ENCODE data around the gene TLE6. TPM values are rescaled to one million over a fixed set of nuclear protein-coding genes. Genes with fewer than 3 reads are reported as not detected.

The TLE6 gene
- total RNA-seq, 2 donors from 2014 or later, result 5.3 to 7.8 TPM

DNA sequence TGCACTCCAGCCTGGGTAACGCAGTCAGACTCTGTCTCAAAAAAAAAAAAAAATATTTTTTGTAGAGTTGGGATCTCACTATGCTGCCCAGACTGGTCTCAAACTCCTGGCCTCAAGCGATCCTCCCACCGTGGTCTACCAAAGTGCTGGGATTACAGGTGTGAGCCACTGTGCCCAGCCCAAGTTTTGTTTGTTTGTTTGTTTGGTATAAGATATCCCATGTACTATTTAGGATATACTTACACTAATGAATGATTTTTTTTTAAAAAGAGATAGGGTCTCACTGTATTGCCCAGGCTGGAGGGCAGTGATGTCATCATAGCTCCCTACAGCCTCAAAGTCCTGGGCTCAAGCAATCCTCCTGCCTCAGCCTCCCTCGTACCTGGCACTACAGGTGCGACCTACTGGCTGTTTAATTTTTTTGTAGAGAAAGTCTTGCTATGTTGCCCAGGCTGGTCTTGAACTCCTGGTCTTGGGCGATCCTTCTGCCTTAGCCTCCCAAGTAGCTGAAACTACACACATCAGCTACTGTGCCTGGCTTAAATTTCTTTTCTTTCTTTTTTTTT is 24.0 kb downstream of the TLE6 start:
- no peak overlapping the region for H3K27ac ChIP-seq
- no peak overlapping the region for H3K4me3 ChIP-seq
- no peaks in the 10 kb centered on the region for H3K27me3 ChIP-seq (replicated peaks; ENCODE audit: insufficient read depth)
- no peaks in the 10 kb centered on the region for H3K4me1 ChIP-seq (ENCODE audit: control insufficient read depth in 1 of 2, low read depth in 2 of 2)
- no peaks in the 10 kb centered on the region for H3K36me3 ChIP-seq
- TF ChIP-seq, protein P1, sequence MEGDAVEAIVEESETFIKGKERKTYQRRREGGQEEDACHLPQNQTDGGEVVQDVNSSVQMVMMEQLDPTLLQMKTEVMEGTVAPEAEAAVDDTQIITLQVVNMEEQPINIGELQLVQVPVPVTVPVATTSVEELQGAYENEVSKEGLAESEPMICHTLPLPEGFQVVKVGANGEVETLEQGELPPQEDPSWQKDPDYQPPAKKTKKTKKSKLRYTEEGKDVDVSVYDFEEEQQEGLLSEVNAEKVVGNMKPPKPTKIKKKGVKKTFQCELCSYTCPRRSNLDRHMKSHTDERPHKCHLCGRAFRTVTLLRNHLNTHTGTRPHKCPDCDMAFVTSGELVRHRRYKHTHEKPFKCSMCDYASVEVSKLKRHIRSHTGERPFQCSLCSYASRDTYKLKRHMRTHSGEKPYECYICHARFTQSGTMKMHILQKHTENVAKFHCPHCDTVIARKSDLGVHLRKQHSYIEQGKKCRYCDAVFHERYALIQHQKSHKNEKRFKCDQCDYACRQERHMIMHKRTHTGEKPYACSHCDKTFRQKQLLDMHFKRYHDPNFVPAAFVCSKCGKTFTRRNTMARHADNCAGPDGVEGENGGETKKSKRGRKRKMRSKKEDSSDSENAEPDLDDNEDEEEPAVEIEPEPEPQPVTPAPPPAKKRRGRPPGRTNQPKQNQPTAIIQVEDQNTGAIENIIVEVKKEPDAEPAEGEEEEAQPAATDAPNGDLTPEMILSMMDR (IDR thresholded peaks at IDR 0.05), result no peak
- ATAC-seq (ENCODE audit: insufficient number of reproducible peaks, low FRiP score, low read depth) (no peak), DNase-seq (ENCODE audit: low spot score) (no peak)
- H3K9me3 ChIP-seq, result no peaks in the 10 kb centered on the region

DNA sequence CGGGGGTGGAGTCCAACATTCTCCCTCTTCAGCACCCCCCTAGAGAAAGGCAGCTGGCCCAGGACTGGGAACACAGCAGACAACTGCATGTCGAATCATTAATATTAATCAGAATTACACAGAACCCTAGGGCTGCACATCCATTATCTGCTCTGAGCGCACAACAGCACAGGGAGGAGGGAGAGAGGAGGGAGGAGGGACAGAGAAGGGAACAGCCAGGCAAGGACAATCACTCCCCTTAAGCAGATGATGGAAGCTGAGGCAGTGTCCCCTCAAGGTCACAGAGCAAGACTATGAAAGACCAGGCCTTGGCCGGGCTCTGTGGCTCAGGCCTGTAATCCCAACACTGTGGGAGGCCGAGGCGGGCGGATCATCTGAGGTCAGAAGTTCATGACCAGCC is 25.7 kb downstream of the TLE6 start:
- H3K27ac ChIP-seq, result no peak overlapping the region
- no peaks in the 10 kb centered on the region for H3K36me3 ChIP-seq
- no peak for ATAC-seq (ENCODE audit: insufficient number of reproducible peaks, low FRiP score, low read depth)
- no peaks in the 10 kb centered on the region for H3K27me3 ChIP-seq (replicated peaks; ENCODE audit: insufficient read depth)
- no peaks in the 10 kb centered on the region for H3K9me3 ChIP-seq
- no peak overlapping the region for H3K4me3 ChIP-seq
- H3K4me1 ChIP-seq (ENCODE audit: control insufficient read depth in 1 of 2, low read depth in 2 of 2), result no peaks in the 10 kb centered on the region
- TF ChIP-seq, protein P1 (IDR thresholded peaks at IDR 0.05), result no peak
- DNase-seq (ENCODE audit: low spot score), result no peak

DNA sequence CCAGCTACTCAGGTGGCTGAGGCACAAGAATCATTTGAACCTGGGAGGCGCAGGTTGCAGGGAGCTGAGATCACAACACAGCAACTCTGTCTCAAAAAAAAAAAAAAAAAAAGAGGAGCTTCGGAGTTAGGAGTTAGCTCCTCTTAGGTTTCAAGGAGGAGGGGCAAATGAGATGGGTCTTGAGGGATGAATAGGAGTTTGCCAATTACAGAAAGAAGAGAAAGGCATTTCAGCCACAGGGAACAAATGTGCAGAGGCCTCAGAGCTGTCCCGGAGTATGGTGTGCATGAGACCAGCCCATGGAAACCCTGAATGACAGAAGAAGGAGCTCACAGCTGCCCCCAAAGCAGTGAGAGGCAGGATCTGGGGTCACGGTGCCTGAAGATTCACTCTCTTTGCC is 27.2 kb downstream of the TLE6 start:
- no peaks in the 10 kb centered on the region for H3K36me3 ChIP-seq
- no peak for ATAC-seq (ENCODE audit: insufficient number of reproducible peaks, low FRiP score, low read depth)

DNA sequence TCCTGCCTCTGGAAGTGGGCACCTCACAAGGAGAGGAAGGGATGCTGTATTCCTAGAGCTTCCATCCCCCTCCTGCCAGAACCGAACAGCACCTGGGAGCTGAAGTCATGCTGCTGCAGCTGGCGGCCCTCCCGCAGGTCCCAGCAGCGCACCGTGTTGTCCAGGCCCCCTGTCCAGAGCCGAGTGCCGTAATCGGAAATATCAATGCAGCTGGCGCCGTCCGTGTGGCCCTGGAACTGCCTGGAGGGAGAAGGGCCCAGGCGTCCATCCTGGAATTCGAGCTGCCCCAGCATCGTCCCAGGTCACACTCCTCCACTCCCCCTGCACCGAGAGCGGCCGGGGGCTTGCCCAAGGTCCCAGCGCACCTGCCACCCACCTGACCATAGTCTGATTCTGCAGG is 28.0 kb downstream of the TLE6 start:
- ATAC-seq (ENCODE audit: insufficient number of reproducible peaks, low FRiP score, low read depth) (no peak), DNase-seq (ENCODE audit: low spot score) (no peak)
- TF ChIP-seq, protein P1 (IDR thresholded peaks at IDR 0.05), result no peak
- H3K27ac ChIP-seq, result no peak overlapping the region
- no peak overlapping the region for H3K4me3 ChIP-seq
- H3K36me3 ChIP-seq, result no peaks in the 10 kb centered on the region
- H3K27me3 ChIP-seq (replicated peaks; ENCODE audit: insufficient read depth), result no peaks in the 10 kb centered on the region
- no peaks in the 10 kb centered on the region for H3K4me1 ChIP-seq (ENCODE audit: control insufficient read depth in 1 of 2, low read depth in 2 of 2)
- no peaks in the 10 kb centered on the region for H3K9me3 ChIP-seq

More for the DNA sequence above, 27.2 kb downstream of the TLE6 start:
- no peaks in the 10 kb centered on the region for H3K4me1 ChIP-seq (ENCODE audit: control insufficient read depth in 1 of 2, low read depth in 2 of 2)
- no peak for DNase-seq (ENCODE audit: low spot score)
- H3K9me3 ChIP-seq, result no peaks in the 10 kb centered on the region
- TF ChIP-seq, protein P1 (IDR thresholded peaks at IDR 0.05), result no peak
- H3K27me3 ChIP-seq (replicated peaks; ENCODE audit: insufficient read depth), result no peaks in the 10 kb centered on the region
- H3K4me3 ChIP-seq, result no peak overlapping the region
- no peak overlapping the region for H3K27ac ChIP-seq

DNA sequence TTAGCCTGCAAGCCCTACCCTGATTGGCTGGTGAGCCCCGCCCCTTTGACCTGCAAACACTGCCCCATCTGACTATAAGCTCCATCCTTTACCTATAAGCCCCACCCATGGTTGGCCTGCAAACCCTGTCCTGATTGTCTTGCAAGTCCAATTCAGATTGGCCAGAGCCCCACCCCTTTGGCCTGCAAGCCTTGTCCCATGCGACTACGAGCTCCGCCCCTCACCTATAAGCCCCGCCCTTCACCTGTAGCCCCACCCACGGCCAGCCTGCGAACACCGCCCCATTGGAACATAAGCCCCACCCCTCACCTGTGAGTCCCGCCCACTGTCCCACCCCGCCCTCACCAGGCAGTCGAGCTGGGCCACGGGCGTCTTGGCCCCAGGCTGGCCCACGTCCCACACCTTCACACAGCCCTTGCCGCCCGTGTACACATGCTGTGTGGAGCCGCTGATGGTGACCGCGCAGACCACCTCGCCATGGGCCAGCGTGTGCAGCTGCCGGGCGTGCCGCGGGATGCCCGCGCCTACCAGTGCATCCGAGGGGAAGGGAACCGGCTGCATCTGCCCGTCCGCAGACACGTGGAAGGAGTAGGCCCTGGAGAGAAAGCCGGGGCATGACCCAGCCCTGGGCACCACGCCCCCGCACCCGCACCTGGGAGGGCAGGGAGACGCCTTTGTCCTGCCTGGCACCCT is 28.9 kb downstream of the TLE6 start:
- Histone ChIP-seq H3K27me3 (replicated peaks; ENCODE audit: insufficient read depth) (no peaks in the 10 kb centered on the region), H3K4me3 (no peak overlapping the region), H3K27ac (no peak overlapping the region), H3K9me3 (no peaks in the 10 kb centered on the region), H3K4me1 (ENCODE audit: control insufficient read depth in 1 of 2, low read depth in 2 of 2) (no peaks in the 10 kb centered on the region), H3K36me3 (no peaks in the 10 kb centered on the region)
- TF ChIP-seq, protein P1 (IDR thresholded peaks at IDR 0.05), result no peak
- ATAC-seq (ENCODE audit: insufficient number of reproducible peaks, low FRiP score, low read depth), result no peak
- no peak for DNase-seq (ENCODE audit: low spot score)
